Inferior parietal cortex (tissue), 1 donor: ENCODE results near the gene ELK4.

Source experiments
- DNase-seq: peaks from one replicate; pipeline ENCODE4 v3.0.0-alpha.2; 2016; ENCODE audit errors: extremely low spot score

Gene ELK4

DNA sequence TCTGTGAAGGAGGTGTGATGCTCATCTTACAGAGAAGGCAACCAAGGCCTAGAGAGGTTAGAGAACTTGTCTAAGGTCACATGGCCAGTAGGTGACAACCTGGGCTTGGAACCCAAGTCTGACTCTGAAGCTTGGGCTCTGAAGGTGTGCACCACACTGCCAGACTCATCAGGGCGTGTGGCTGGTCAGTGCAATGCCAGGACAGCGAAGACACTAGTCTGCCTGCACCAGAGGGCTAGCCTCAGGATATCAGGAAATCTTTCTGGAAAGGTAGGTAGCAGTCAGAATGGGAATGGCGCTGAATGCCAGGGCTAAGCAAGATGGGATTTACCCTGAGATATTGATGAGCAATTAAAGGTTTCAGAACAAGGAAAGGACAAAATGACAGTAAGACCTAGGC lies 34.9 kb downstream of the ELK4 start:
- DNase-seq = no peak

DNA sequence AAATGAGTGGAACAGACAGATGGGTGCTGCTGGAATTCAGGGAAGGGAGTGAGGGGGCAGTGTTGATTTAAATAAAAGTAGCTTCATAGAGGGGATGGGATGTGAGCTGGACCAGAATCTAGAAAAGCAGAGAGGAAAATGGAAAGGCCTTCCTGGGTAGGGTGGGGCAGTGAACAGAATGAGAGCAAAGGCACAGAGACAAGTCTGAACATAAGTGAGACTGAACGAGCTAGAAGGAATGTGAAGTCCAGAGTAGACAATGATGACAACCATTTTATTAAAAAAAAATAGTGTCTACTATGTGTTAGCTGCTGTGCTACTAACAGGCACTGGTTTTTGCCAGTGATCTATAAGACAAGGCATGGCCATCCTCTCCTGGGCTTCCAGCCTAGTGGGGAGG lies 36.0 kb downstream of the ELK4 start:
- no peak for DNase-seq

DNA sequence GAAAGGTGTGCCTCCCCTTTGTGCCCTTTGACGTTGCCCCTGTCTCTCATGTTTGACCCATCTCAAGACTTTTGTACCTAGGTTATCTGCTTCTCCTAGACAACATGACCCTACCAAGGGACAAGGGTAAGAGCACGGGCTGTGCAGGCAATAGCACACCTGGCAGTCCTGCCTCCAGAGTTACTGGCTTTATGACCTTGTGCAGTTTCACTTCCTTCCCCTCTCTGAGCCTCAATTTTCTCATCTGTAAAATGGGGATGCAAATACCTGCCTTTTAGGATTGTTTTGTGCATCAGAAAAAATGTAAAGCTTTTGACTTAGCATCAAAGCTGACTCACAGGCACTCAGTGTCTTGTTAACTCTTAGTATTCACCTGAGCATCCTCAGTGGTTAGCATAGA lies 36.4 kb downstream of the ELK4 start:
- DNase-seq = no peak

DNA sequence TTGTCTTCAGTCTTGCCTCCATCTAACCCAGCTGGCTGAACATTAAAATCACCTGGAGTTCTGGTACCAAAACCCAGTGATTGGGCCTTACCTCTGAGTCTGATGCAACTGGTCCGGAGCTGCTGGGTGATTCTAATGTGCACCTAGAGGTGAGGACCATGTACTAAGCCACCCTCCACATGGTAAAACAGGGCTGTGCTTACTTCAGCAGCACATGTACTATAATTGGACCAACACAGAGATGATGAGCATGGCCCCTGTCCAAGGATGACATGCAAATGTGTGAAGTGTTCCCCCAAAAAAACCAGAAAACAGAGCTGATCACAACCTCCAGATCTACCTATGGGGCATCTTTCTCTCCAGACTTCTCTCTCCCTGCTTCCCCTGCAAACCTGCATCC lies 37.0 kb downstream of the ELK4 start:
- no peak for DNase-seq

DNA sequence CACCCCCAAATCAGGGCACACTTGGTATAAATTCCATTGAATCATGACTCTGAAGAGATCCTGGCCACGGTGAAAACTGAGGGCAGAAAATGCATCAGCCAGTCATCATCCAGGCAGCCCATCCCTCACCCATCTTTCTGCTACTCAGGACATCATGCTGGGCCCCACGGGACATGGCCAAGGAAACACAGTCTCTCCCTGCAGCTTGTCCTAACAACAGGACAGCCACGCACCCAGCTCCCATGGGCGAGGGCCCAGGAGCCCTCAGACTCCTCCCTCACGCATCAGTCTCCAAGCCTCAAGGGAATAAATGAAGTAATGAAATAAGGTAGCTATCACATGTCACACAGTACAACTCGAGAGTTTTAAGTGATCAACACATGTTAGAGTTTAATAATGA lies 37.8 kb downstream of the ELK4 start:
- no peak for DNase-seq

DNA sequence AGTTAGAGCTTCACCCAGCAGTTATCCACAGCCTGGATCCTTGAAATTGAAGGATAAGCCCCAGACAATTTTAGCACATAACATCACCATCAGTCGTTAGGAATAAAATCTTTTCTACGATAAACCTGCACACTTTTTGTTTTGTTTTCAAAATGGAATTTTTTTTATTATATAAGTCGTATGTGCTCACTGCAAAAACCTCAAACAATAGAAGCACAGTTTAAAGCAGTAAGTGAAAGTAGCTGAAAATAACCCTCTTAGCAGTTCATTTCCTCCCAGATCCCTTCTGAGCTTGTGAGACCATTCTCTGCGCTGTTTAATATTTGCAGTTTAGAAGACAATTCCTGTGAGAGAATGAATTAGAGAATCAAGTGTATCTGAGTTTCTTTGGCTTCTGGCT lies 38.3 kb downstream of the ELK4 start:
- no peak for DNase-seq

DNA sequence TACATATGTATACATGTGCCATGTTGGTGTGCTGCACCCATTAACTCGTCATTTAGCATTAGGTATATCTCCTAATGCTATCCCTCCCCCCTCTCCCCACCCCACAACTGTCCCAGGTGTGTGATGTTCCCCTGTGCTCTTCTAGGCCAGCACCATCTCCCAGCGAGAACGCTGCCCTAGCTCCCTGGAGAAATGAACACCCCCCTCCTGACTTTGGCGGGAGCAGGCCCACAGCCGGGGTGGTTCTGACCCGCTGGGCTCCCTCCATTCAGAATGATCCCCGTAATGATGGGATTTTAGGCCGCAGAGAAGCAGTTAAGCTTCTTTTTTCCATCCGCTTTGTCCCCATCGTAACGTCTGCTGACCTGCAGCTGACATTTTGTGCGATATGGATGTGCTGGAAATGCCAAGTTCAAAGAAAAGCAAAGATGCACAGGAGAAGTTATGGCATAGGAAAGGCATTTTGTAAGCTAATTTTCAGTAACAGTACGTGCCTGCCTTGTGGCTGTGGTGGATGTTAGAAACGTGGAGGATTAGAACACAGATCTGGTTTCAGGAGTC lies 39.3 kb downstream of the ELK4 start:
- no peak for DNase-seq

DNA sequence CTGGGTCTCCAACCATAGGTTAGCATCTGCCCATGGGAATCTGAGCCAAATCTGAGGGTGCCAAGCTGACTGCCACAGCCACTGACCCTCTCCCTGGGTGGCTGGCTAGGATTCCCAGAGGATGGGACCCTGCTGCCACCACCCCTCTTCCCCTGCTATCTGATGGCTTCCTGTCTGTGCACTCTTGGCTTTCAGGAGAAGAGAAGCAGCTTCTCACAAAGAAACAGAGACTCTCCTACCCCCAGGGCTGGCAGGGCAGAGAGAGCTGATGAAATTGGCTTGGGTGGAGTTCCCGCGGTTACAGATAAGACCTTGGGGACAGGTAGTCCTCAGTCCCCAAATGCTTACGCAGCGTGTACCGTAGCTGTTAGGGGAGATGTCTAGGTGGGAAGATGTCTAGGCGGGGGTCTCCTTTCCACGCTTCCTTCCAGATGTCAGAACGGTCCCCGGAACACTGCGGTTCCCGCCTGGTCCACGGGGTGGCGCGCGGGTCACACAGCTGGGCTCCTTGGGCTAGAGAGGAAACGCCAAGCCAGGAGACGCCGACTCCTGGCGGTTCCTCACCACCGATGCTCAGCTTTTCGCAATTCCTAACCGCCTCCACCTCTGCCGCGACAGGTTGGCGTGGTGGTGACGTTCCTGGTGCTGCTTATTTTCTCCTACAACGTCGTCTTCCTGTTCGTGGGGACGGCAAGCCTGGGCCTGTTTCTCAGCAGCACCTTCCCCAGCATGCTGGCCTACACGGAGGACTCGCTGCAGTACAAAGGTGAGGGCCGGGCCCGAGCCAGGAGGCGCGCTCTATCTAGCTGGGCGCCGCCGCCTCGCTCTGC lies 40.1 kb downstream of the ELK4 start:
- peak; percentile 86 for DNase-seq

DNA sequence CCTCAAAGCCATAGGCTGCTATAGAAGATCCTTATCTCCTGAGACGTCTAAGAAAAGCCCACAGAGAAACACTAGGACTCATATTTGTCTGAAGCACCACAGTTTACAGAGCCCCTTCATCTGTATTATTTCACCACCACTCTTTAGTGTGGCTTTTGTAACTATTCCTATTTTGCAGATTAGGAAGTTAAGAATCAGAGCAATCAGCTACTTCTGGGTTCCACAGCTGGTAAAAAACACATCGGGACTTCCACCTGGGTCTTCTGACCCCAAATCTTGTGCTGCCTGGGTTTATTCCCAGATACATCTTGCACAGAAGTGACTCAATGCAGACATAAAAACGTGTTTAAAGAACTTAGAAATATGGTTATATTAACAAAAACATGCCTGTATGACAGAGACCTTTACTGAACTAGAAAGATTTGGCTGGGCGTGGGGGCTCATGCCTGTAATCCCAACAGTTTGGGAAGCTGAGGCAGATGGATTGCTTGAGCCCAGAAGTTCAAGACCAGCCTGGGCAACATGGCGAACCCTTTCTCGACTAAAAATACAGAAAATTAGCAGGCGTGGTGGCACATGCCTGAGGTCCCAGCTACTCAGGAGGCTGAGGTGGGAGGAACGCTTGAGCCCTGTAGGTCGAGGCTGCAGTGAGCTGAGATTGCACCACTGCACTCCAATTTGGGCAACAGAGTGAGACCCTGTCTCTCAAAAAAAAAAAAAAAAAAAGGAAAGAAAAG lies 40.9 kb downstream of the ELK4 start:
- DNase-seq = no peak

DNA sequence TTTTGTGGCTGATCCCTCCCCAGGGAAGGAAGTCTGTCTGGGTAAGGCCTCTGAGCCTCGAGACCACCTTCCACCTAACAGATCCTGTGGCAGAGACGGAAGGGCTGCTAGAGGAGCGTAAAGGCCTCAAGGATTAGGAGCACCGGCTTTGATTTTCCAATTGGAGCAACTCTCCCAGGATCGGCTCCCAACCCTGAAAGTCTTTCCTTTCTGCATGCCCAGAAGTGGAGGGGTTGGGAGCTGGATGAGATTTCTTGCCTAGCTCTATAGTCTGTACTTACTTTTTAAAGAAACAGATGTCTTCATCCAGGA lies 41.4 kb downstream of the ELK4 start:
- DNase-seq = no peak

DNA sequence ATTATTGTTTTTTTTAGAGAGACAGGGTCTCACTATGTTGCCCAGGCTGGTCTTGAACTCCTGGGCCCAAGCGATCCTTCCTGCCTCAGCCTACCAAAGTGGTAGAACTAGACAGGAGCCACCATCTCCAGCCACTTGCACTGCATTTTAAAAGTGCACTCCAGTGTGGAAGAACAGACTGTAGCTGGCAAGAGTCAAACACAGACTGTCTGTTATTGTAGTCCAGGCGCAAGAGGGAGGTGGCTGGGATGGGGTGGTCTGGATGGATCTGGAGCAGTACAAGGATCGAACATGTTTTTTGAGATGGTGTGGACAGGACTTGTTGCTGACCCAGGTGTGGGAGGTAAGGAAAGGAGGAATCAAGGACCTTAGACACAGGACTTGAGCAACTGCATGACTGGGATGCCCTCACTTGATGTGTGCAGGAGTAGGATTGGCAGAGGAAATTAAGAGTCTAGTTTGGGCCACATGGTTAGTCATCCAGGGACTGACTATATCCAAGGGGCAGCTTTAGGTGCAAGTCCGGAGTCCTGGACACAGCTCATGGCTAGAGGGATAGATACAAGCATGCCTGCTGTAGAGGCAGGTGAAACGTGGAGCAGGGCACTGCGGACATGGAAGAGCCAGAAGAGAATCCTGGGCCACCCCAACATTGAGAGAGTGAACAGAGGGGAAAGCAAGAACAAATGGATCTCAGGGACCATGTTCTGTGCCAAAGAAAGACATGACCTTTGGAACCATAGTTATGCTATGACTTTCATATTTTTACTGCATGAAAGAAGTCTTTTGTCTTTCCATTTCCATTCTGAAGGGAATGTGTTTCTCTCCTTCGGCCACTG lies 42.0 kb downstream of the ELK4 start:
- DNase-seq = no peak

DNA sequence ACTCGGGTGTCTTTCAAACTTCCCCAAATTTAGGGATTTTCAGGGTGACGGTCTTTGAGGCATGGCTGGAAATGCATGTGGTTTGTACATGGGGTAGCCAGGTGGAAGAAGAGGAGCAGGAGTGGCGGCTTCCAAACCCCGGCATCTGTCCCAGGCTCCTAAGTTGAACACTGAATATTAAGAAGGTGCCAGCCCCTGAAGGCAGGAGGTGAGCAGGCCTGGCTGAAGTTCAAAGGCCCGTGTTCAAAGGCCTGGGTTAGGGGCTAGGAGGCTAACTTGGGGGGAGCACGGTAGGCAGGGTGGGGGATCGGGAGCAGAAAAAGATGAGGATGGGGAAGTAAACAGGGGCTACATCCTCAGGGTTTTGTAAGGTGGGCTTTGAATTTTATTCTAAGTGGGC lies 42.8 kb downstream of the ELK4 start:
- no peak for DNase-seq

DNA sequence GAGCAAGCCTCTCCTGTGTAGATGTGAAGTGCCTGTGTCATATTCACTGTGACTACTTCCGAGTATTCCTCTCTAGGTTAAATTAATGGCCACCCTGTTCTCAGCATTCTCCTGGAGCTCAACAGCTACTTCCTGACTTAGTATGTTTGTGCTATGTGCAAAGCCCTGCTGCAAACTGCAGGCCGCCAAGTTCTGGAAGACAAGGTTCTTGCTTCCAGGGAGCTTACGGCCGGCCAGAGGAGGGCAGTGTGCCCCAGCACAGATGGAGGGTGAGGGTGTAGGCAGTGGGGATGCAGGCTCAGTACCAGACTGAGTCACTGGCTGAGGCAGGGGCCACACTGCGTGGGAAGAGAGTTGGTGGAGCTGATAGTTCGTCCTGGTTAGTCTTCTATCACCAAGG lies 43.2 kb downstream of the ELK4 start:
- no peak for DNase-seq

DNA sequence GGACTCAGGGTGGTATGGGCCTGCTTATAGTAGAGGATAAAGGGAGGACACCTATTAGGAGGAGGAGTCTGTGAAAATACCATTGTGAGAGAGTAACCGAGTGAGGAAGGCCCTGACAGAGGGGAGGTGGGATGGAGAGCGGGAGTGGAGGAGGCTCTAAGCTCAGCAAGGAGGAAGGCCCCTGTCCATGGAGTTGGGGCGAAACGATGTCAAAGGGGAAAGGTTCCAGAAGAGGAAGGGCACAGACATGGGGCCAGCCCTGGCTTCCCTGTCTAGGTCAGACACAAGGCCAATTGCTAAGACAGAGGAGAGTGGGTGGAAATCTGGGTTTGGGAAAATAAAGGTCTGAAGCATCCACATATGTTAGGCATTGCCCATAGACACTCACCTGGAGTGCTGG lies 44.2 kb downstream of the ELK4 start:
- no peak for DNase-seq

DNA sequence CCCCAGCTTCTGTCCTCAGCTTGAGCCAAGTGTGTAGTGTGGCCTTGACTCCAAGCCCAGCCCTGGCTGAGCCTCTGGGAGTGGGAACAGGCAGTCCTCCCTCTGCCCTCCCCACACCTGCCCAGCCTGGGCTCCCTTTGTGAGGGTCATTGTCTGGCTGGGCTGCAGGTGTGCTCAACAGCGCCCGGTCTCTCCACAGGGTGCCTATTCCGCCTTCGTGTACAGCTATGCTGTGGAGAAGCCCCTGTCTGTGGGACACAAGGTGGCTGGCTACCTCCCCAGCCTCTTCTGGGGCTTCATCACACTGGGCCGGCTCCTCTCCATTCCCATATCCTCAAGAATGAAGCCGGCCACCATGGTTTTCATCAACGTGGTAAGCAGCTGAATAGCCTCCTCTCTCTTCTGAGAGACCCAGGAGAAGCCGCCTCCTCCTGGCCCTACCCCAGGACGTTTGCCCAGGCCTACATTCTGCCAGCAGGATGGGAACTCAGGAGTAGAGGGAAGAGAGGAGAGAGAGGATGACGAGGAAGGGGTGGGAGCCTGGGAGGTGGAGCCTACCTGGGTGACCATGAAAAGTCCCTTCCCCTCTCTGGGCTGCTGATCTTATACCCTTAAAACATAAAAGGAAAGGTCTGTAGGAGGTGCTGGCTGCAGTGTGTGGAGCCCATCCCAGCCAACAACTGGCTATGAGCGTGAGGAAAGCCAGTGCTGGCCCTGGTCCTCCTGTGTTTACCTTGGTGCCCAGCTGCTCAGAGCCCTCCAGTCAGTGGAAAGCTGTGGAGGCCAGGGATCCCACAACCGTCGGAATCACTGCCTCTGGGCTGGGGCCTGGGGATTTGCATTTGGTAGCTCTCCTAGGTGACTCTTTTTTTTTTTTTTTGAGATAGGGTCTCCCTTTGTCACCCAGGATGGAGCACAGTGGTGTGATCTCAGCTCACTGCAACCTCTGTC lies 45.7 kb downstream of the ELK4 start:
- no peak for DNase-seq

DNA sequence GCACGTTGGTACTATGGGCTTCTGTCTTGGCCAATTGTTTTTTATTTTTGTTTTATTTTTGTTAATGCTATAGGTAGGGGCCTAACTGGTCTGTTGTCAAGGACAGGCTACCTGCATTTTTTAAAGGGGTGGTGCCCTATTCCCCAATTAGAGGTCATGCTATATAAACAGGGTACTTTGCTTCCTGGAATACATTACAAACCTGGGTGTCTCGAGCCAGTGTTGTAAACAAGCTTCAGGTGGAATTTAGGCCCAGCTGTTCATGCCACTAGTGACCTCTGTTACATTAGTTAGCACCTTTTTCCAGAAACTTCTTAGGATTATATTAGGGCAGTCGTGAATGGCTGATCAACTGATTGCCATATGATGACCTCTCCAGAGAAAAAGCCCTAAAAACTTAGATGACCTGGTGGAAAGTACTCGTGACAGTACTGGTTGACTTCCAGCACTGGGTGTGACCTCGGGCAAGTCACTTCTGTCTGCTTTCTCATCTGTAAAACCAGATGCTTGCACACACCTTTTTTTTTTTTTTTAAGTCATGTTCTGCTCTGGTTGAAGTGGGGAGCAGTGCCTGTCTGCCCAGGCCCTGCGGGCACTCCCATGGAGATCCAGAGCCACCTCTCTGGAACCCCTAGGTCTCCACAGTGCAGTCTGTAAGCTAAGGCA lies 46.5 kb downstream of the ELK4 start:
- no peak for DNase-seq

DNA sequence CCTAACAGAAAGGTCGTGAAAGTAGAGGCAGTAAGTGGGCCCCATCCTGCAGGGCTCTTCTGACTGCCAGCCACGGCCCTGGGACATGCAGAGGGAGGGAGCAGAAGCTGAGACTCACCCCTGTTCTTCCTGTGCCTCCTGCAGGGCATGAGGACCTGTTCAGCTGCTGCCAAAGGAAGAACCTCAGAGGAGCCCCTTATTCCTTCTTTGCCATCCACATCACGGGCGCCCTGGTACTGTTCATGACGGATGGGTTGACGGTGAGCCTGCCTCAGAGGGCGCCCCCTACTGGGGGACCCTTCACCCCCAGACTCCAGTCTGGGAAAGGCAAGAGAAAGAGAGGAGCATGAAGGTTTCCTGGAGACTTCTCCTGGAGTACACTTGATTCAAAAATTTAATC lies 47.1 kb downstream of the ELK4 start:
- no peak for DNase-seq

DNA sequence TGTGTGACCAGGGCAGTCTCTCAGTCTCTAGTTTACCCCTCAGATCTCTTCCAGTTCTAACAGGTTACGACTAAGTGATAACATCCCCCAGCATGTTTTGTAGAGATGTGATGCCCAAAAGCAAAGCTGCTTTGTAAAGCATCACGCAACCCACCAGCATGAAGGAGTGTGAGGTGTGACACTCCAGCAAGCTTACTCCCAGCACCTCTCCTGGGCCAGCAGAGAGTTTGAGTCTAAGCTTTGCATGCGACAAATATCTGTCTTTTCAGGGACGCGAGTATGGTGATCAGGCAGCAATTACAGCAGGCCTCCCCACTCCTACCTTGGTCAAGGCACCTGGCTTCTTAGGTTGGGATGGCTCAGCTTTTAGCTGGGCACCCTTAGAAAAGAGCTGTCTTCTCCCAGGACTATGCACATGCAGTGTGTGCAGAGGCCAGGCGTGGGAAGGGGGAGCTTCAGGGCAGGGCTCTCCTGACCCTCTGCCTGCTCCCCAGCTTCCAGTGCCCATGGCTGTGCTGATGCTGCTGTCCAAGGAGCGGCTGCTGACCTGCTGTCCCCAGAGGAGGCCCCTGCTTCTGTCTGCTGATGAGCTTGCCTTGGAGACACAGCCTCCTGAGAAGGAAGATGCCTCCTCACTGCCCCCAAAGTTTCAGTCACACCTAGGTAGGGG lies 48.2 kb downstream of the ELK4 start:
- DNase-seq = no peak

DNA sequence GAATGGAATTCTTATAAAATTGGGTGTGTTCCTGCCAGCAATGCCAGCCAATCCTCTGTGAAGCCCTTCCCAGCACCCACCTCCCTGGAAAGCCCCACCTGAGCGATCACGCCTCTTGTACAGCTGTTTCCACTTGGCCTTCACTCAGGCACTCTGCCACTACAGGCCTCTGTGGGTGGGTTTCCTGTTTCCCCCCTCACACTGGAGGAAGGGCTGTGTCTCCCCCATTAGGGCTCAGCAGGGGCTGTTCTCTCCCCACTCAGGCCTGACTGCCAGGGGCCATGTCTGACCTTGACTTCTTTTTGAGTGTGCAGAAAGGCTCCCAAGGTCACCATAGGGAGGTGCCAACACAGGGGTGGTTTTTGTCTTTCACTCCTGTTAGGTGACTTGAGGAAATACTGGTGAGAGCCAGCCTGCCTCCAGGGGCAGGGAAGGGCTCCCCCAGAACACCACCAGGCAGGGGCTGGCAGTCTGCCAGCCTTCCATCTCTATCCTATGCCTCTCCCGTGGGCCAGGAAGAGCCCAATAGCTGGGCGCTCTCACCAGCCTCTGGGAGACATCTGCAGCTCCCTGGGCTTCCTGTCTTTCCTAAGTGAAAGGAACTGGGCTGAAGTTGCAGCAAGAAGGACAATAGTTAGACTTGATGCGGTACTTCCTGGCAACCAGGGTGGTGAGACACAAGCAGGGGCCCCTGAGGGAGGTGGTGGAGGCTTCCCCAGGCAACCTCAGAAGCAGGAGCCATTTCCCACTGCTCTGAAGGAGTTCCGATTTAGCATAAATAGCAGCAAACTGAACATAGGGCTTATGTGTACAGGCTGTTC lies 49.1 kb downstream of the ELK4 start:
- no peak for DNase-seq
